Esophagus (tissue), 2 donors: ENCODE results near the gene NDUFB2. TPM values are rescaled to one million over a fixed set of nuclear protein-coding genes. Genes with fewer than 3 reads are reported as not detected.
"Not testable (repeated sequence)": the region's sequence is repeated elsewhere in the genome, so short reads cannot be mapped to it uniquely, and the experiment has no call there.

Experiments
- H3K27ac ChIP-seq, 2 donors: one replicate each; pipeline ENCODE4 v1.5.1; 2013; ENCODE audit warnings: low read depth in 2 of 2, mild to moderate bottlenecking in 2 of 2, inconsistent platforms in 1 of 2, low read length in 1 of 2, moderate library complexity in 1 of 2
- H3K27me3 ChIP-seq, 2 donors: one replicate each; pipeline ENCODE4 v1.6.1; 2013; ENCODE audit warnings: low read length in 2 of 2, control low read depth in 1 of 2, mild to moderate bottlenecking in 1 of 2; ENCODE audit not compliant: insufficient read depth in 2 of 2, control insufficient read depth in 1 of 2
- H3K36me3 ChIP-seq, 2 donors: one replicate each; pipeline ENCODE4 v1.6.1; 2013; ENCODE audit warnings: low read length in 1 of 2; ENCODE audit not compliant: control insufficient read depth in 2 of 2, insufficient read depth in 2 of 2
- H3K4me1 ChIP-seq, 2 donors: one replicate each; pipeline ENCODE4 v1.6.1; 2013; ENCODE audit warnings: low read length in 1 of 2; ENCODE audit not compliant: control insufficient read depth in 2 of 2, insufficient read depth in 2 of 2
- H3K4me3 ChIP-seq, 2 donors: one replicate each; pipeline ENCODE4 v1.5.1; 2013; ENCODE audit warnings: low read length in 2 of 2, mild to moderate bottlenecking in 2 of 2, low read depth in 1 of 2, moderate library complexity in 1 of 2
- H3K9me3 ChIP-seq, 2 donors: one replicate each; pipeline ENCODE4 v1.6.1; 2013; ENCODE audit warnings: mild to moderate bottlenecking in 2 of 2, low read depth in 1 of 2, low read length in 1 of 2, moderate library complexity in 1 of 2; ENCODE audit not compliant: control insufficient read depth in 2 of 2, insufficient read depth in 1 of 2
- WGBS, 2 donors: extraction: QIAGEN DNeasy Blood & Tissue Kit; methylation state at CpG; one replicate each; pipeline ENCODE4 v1.1.7; 2013; 5-methylcytosine and 5-hydroxymethylcytosine counted together
- polyA plus RNA-seq, 2 donors: library from polyadenylated mRNA; stranded (reverse); fragments of 200-250 nt; gene quantifications; one replicate each; pipeline ENCODE4 v1.2.3, GENCODE V29; 2013
- donor health status: healthy with polysubstance abuse.
- donor health status: Bipolar disorder and iron deficiency.

The NDUFB2 gene
- polyA plus RNA-seq, 2 donors = 152 to 292 TPM

GRCh38 chr7:140656548-140657515 is 39.7 kb upstream of the NDUFB2 start:
- WGBS, 2 donors = 39 to 44% methylated on average over 11 of the region's 11 CpGs
- Histone ChIP-seq H3K27ac (peak overlapping the region in 1 of 2 donors; percentile 57), H3K27me3 (no peaks in the 10 kb centered on the region), H3K36me3 (no peaks in the 10 kb centered on the region), H3K4me3 (peak overlapping the region in 1 of 2 donors; percentile 27), H3K9me3 (no peaks in the 10 kb centered on the region), H3K4me1 (peaks cover 0 to 2% of the 10 kb centered on the region in 2 donors)

GRCh38 chr7:140657891-140658290 is 38.6 kb upstream of the NDUFB2 start:
- Histone ChIP-seq H3K4me1 (peaks cover 0 to 2% of the 10 kb centered on the region in 2 donors), H3K27me3 (no peaks in the 10 kb centered on the region), H3K36me3 (no peaks in the 10 kb centered on the region), H3K9me3 (no peaks in the 10 kb centered on the region), H3K27ac (no peak overlapping the region), H3K4me3 (no peak overlapping the region)
- 91 to 94% methylated on average over 9 of the region's 9 CpGs for WGBS, 2 donors

DNA sequence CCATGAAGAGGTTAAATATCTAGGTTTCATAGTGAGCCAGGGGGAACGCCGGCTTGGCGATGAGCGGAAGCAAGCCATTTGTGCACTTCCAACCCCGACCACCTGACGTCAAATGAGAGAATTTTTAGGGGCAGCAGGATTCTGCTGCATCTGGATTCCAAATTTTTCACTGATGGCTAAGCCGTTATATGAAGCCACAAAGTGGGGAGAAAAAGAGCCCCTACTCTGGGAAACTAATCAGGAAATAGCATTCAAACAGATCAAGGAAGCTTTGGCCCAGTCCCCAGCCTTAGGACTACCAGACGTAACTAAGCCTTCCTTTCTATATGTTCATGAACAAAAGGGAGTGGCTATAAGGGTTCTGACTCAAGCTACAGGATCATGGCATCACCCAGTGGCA is 36.7 kb upstream of the NDUFB2 start:
- WGBS, 2 donors = 59 to 65% methylated on average over 8 of the region's 8 CpGs
- Histone ChIP-seq H3K27ac (no peak overlapping the region), H3K4me1 (peaks cover 0 to 2% of the 10 kb centered on the region in 2 donors), H3K27me3 (no peaks in the 10 kb centered on the region), H3K9me3 (no peaks in the 10 kb centered on the region), H3K36me3 (no peaks in the 10 kb centered on the region), H3K4me3 (no peak overlapping the region)

DNA sequence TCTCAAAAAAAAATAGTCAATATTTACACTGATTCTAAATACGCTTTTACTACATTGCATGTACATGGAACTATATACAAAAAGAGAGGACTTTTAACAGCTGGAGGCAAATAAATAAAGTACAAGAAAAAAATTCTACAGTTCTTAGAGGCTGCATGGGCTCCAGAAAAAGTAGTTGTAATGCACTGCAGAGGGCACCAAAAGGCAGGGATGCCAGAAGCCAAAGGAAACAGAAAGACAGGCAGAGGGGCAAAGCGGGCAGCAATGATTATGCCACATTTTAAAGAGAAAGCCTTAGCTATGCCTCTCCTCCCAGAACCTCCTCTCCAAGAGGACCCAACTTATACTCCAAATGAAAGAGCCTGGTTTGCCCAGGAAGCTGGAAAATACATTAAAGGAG is 35.4 kb upstream of the NDUFB2 start:
- no peak overlapping the region for H3K27ac ChIP-seq
- no peaks in the 10 kb centered on the region for H3K4me1 ChIP-seq
- 45 to 59% methylated on average over 2 of the region's 2 CpGs for WGBS, 2 donors
- H3K36me3 ChIP-seq = no peaks in the 10 kb centered on the region
- no peak overlapping the region for H3K4me3 ChIP-seq
- no peaks in the 10 kb centered on the region for H3K9me3 ChIP-seq
- H3K27me3 ChIP-seq = no peaks in the 10 kb centered on the region

DNA sequence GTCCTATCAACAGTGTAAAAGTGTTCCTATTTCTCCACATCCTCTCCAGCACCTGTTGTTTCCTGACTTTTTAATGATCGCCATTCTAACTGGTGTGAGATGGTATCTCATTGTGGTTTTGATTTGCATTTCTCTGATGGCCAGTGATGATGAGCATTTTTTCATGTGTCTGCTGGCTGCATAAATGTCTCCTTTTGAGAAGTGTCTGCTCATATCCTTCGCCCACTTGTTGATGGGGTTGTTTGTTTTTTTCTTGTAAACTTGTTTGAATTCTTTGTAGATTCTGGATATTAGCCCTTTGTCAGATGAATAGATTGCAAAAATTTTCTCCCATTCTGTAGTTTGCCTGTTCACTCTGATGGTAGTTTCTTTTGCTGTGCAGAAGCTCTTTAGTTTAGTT is 33.6 kb upstream of the NDUFB2 start:
- not testable (repeated sequence) for H3K4me1 ChIP-seq, H3K9me3 ChIP-seq, H3K27me3 ChIP-seq, H3K4me3 ChIP-seq, H3K27ac ChIP-seq, H3K36me3 ChIP-seq
- WGBS, 2 donors = 74 to 90% methylated on average over 1 of the region's 2 CpGs

DNA sequence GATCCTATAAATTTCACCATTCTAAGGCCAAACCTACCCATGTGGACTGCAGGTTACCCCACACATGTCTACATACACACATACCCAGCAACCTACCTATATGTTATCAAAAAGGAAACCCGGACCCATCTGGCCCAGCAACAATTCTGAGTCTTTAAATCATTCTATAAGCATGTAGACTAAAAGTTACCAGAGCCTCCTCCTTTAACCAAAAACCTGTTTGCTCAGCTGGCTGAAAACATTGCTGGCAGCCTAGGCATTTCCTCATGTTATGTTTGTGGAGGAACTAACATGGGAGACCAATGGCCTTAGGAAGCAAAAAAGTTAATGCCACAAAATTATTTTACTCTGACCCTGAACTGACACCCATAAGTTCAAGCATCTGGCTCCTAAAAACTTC is 29.0 kb upstream of the NDUFB2 start:
- H3K27ac ChIP-seq = no peak overlapping the region
- no peaks in the 10 kb centered on the region for H3K9me3 ChIP-seq
- H3K27me3 ChIP-seq = no peaks in the 10 kb centered on the region
- WGBS, 2 donors = 66 to 70% methylated on average over 1 of the region's 1 CpG
- H3K4me1 ChIP-seq = no peaks in the 10 kb centered on the region
- no peaks in the 10 kb centered on the region for H3K36me3 ChIP-seq
- H3K4me3 ChIP-seq = no peak overlapping the region

- Histone ChIP-seq H3K27me3 (no peaks in the 10 kb centered on the region), H3K4me3 (no peak overlapping the region), H3K4me1 (no peaks in the 10 kb centered on the region), H3K9me3 (no peaks in the 10 kb centered on the region), H3K36me3 (no peaks in the 10 kb centered on the region), H3K27ac (no peak overlapping the region)
- 85 to 92% methylated on average over 1 of the region's 1 CpG for WGBS, 2 donors
These were observed 27.9 kb upstream of the NDUFB2 start for GRCh38 chr7:140668641-140669040.

- WGBS, 2 donors = 91 to 93% methylated on average over 3 of the region's 3 CpGs
- H3K4me1 ChIP-seq = peaks cover 3 to 4% of the 10 kb centered on the region in 2 donors
These were observed 27.2 kb upstream of the NDUFB2 start for GRCh38 chr7:140669352-140669751.

GRCh38 chr7:140669862-140670261 is 26.6 kb upstream of the NDUFB2 start:
- H3K27me3 ChIP-seq, H3K4me1 ChIP-seq, H3K36me3 ChIP-seq, H3K4me3 ChIP-seq, H3K9me3 ChIP-seq, H3K27ac ChIP-seq: not testable (repeated sequence)
- WGBS, 2 donors = 74 to 82% methylated on average over 10 of the region's 10 CpGs

More at GRCh38 chr7:140669352-140669751, 27.2 kb upstream of the NDUFB2 start:
- H3K9me3 ChIP-seq = no peaks in the 10 kb centered on the region
- no peaks in the 10 kb centered on the region for H3K27me3 ChIP-seq
- H3K36me3 ChIP-seq = no peaks in the 10 kb centered on the region
- no peak overlapping the region for H3K4me3 ChIP-seq
- no peak overlapping the region for H3K27ac ChIP-seq
